SK-N-SH (cell line): Measurements from ENCODE around the gene NIBAN1.

Experiments
- CTCF ChIP-seq: fragments of 200-600 bp; sonication (generic); IDR thresholded peaks from 2 replicates; pipeline ENCODE4 v1.6.1; 2017; ENCODE audit warnings: antibody characterized with exemption, mild to moderate bottlenecking, moderate library complexity
- EP300 ChIP-seq, 2 experiments: IDR thresholded peaks; 2 replicates each; pipeline versions ENCODE4 v1.4.0 to v1.6.1; 2012; ENCODE audit warnings: borderline replicate concordance in 1 of 2, low read depth in 1 of 2, low read length in 1 of 2
- EZH2phosphoT487 ChIP-seq: fragments of 200-600 bp; sonication (generic); IDR thresholded peaks from 2 replicates; pipeline ENCODE4 v1.6.1; 2017; ENCODE audit warnings: low read depth, mixed run types, mild to moderate bottlenecking, antibody characterized with exemption, moderate library complexity, borderline replicate concordance
- MAX ChIP-seq: IDR thresholded peaks from 2 replicates; pipeline ENCODE4 v1.4.0; 2012; ENCODE audit warnings: low read depth
- REST ChIP-seq: IDR thresholded peaks from 2 replicates; pipeline ENCODE4 v1.6.1; 2012; ENCODE audit warnings: mild to moderate bottlenecking, low read depth, low read length, moderate library complexity
- TEAD4 ChIP-seq: IDR thresholded peaks from 2 replicates; pipeline ENCODE4 v1.4.0; 2012; ENCODE audit warnings: mild to moderate bottlenecking, borderline replicate concordance; ENCODE audit not compliant: insufficient read depth
- USF2 ChIP-seq: fragments of 150-350 bp; IDR thresholded peaks from 2 replicates; pipeline ENCODE4 v1.6.1; 2017; ENCODE audit warnings: antibody characterized with exemption, low read length, low read depth, borderline replicate concordance
- ZBTB33 ChIP-seq: IDR thresholded peaks from 2 replicates; pipeline ENCODE4 v1.4.0; 2012; ENCODE audit warnings: low read depth, borderline replicate concordance

- TF ChIP-seq EZH2phosphoT487 (no peak), REST (no peak), CTCF (no peak), TEAD4 (no peak), MAX (no peak), USF2 (no peak), EP300 (IDR thresholded peaks at IDR 0.05; ENCODE audit: borderline replicate concordance in 1 of 2, low read depth in 1 of 2, low read length in 1 of 2) (no peak), ZBTB33 (no peak)
Measured at GRCh38 chr1:184933944-184934343, 40.4 kb downstream of the NIBAN1 start.
